Measurements from ENCODE around the gene GGA3.
"Not testable (repeated sequence)": the region's sequence is repeated elsewhere in the genome, so short reads cannot be mapped to it uniquely, and the experiment has no call there.

DNA sequence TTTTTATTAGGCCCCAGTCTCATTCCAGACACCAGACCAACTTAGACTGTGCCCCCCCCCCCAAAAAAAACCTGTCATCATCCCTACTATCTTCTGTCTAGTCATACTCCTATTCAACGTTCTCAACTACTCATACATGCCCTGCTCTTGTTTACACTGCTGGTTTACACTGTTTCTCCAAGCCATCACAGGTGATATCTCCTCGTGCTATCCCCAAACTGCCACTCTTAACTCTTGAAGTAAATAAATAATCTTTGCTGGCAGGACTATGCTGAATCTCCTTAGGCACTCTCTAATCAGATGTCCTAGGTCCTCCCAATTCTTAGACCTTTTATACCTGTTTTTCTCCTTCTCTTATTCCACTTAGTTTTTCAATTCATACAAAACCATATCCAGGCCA lies 4.2 kb downstream of the GGA3 start:
- TF ChIP-seq ELF4 (IDR thresholded peaks at IDR 0.05); SP1 (IDR thresholded peaks at IDR 0.05); NFRKB (IDR thresholded peaks at IDR 0.05); FOXM1 (IDR thresholded peaks at IDR 0.05; ENCODE audit: borderline replicate concordance); FOXK2 (IDR thresholded peaks at IDR 0.05); BHLHE40 (IDR thresholded peaks at IDR 0.05; ENCODE audit: borderline replicate concordance); SUZ12 (IDR thresholded peaks at IDR 0.05); ZNF384 (IDR thresholded peaks at IDR 0.05); FOXA1 (IDR thresholded peaks at IDR 0.05): not testable (repeated sequence)

All from HEK293T (cell line).